Naive thymus-derived CD4-positive, alpha-beta T cell (primary cell): ENCODE measurements around the gene OR6B2. TPM values are rescaled to one million over a fixed set of nuclear protein-coding genes. Genes with fewer than 3 reads are reported as not detected.

ENCODE experiments used
- ATAC-seq: fragments of 150-1000 bp; cut with Tn5 transposase; 2 replicates; pipeline ENCODE4 v1.10.0; 2021; ENCODE audit warnings: mild to moderate bottlenecking, moderate library complexity
- CTCF ChIA-PET: fragments of 350-600 bp; sonication (Branson Sonifier 250); formaldehyde crosslinking; loops from one replicate; lab custom pipeline; 2021; ENCODE audit warnings: antibody characterized with exemption; lab: Charles Lee
- POLR2A ChIA-PET: fragments of 350-600 bp; sonication (Branson Sonifier 250); formaldehyde crosslinking; loops from one replicate; lab custom pipeline; 2021; ENCODE audit warnings: antibody characterized with exemption, inconsistent platforms; lab: Charles Lee
- DNase-seq, 9 donors: peaks; one replicate each; pipeline versions ENCODE4 v3.0.0 to v3.0.0-alpha.2; 2020 to 2022; ENCODE audit warnings: mixed read lengths in 1 of 9
- H3K27ac ChIP-seq: one replicate; pipeline ENCODE4 v1.7.0; 2013; ENCODE audit warnings: mild to moderate bottlenecking, low read depth, low read length, moderate library complexity
- H3K27me3 ChIP-seq, 2 donors: one replicate each; pipeline ENCODE4 v1.7.0; 2013; ENCODE audit warnings: low read length in 2 of 2, mild to moderate bottlenecking in 2 of 2, moderate library complexity in 2 of 2; ENCODE audit not compliant: control insufficient read depth in 2 of 2, insufficient read depth in 2 of 2
- H3K36me3 ChIP-seq, 3 experiments: 1 replicate in 2 of 3; 2 replicates in 1 of 3; pipeline ENCODE4 v1.7.0; 2013; ENCODE audit warnings: low read length in 3 of 3, mild to moderate bottlenecking in 3 of 3, moderate library complexity in 1 of 3; ENCODE audit not compliant: insufficient read depth in 3 of 3, control insufficient read depth in 2 of 3
- H3K4me1 ChIP-seq, 2 donors: one replicate each; pipeline ENCODE4 v1.7.0; 2013; ENCODE audit warnings: low read length in 2 of 2, mild to moderate bottlenecking in 2 of 2, moderate library complexity in 1 of 2; ENCODE audit not compliant: control insufficient read depth in 2 of 2, insufficient read depth in 2 of 2
- H3K4me3 ChIP-seq: 2 replicates; pipeline ENCODE4 v1.7.0; 2013; ENCODE audit warnings: mild to moderate bottlenecking, low read length
- H3K9me3 ChIP-seq, 3 experiments: 1 replicate in 2 of 3; 2 replicates in 1 of 3; pipeline ENCODE4 v1.7.0; 2013; ENCODE audit warnings: low read length in 3 of 3; ENCODE audit not compliant: control insufficient read depth in 2 of 3
- H3K27ac Mint-ChIP-seq, 9 donors: one replicate each; pipeline ENCODE4 v1.8.0; 2020 to 2022; ENCODE audit warnings: mixed read lengths in 9 of 9, mild to moderate bottlenecking in 8 of 9, moderate library complexity in 5 of 9, inconsistent platforms in 2 of 9
- H3K27me3 Mint-ChIP-seq, 5 donors: one replicate each; pipeline ENCODE4 v1.8.0; 2021 to 2022; ENCODE audit warnings: mixed read lengths in 5 of 5, mild to moderate bottlenecking in 1 of 5
- H3K36me3 Mint-ChIP-seq, 5 donors: one replicate each; pipeline ENCODE4 v1.8.0; 2020 to 2022; ENCODE audit warnings: mixed read lengths in 5 of 5, mild to moderate bottlenecking in 3 of 5, inconsistent platforms in 1 of 5
- H3K4me1 Mint-ChIP-seq, 7 donors: one replicate each; pipeline ENCODE4 v1.8.0; 2020 to 2022; ENCODE audit warnings: mixed read lengths in 7 of 7, mild to moderate bottlenecking in 3 of 7, inconsistent platforms in 1 of 7
- H3K4me3 Mint-ChIP-seq, 10 donors: one replicate each; pipeline ENCODE4 v1.8.0; 2020 to 2022; ENCODE audit warnings: mild to moderate bottlenecking in 10 of 10, mixed read lengths in 10 of 10, moderate library complexity in 6 of 10, inconsistent platforms in 2 of 10
- H3K9me3 Mint-ChIP-seq, 11 donors: one replicate each; pipeline ENCODE4 v1.8.0; 2020 to 2022; ENCODE audit warnings: mixed read lengths in 11 of 11, mild to moderate bottlenecking in 4 of 11, inconsistent platforms in 1 of 11, moderate library complexity in 1 of 11
- intact Hi-C, 2 donors: fragments of 100-400 bp; cut with micrococcal nuclease; formaldehyde crosslinking; loops; one replicate each; pipeline ENCODE4 v1.15.1; 2023
- polyA plus RNA-seq, 2 donors: library from polyadenylated mRNA; unstranded; fragments of 300-500 nt; fragmentation: Illumina TruSeq; gene quantifications; one replicate each; pipeline ENCODE4 v1.2.3, GENCODE V29; 2021
- total RNA-seq, 6 experiments: library from RNA in 5 of 6; stranded (reverse) in 5 of 6; gene quantifications; 1 replicate in 5 of 6; 2 replicates in 1 of 6; pipeline ENCODE4 v1.2.3 and lab custom pipeline; 2021 to 2026

The OR6B2 gene
- total and polyA plus RNA-seq, 7 experiments from 2014 or later = not detected

DNA sequence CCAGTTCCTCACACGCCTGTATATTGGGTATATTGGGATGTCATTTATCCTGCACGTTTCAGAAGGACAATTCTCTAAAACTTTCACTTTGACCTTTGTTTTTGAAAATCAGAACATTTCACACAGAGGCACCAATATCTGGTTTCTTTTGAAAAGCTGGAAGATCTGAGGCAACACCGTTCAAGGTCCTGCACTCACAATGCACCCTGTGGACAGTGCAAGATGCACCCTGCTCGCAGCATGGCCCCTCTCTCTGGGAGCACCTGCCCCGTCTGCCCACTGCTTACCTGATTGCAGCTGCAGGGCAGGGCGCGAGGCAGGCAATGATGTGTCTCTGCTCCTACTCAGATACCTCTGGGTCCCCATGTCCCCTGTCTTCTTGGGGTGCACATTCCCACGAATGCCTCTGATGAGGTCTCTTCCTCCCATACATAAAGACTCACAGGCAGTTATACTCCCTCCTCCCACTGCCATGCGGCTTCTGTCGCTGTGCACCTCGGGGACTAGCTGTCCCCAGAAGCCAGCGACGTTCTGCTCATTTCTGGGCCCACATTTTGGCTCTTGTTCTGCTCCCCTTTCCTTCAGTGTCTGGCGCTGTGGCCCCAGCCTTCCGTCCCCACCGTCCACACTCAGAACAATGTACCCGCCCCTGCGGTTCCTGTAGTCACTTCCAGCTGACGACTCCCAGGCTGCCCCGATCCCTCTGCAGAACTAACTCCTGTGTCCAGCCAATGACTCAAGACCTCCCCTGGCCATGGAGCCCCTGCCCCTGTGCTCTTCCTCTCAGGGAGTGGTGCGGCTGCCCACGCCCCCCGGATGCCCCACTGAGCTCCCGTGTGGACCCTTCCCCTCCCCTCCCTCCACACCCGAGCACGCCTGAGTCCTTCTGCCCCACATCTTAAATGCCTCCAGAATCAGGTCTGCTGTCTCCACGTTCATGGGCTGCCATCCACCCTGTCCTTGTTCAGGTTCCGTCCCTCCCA lies 23.2 kb upstream of the OR6B2 start, which contains the start of gene OR6B3:
OR6B3 (minus strand) TSS at position 349 of the 983 bp plus-strand sequence.
- DNase-seq (no peak), ATAC-seq (no peak)
- no peaks in the 10 kb centered on the region for H3K4me1 ChIP-seq
- no peaks in the 10 kb centered on the region for H3K36me3 ChIP-seq
- intact Hi-C loops = no loop called here
- H3K27ac ChIP-seq = no peak within 1 kb of the TSS
- Mint-ChIP-seq H3K9me3 (no peaks in the 10 kb centered on the region), H3K27me3 (peaks cover 21 to 63% (median 54%) of the 10 kb centered on the region in 5 donors), H3K36me3 (no peaks in the 10 kb centered on the region), H3K4me3 (no peak within 1 kb of the TSS), H3K4me1 (no peaks in the 10 kb centered on the region), H3K27ac (peak within 1 kb of the TSS in 1 of 9 donors; percentile 27)
- POLR2A ChIA-PET = no interaction called here
- CTCF ChIA-PET = no interaction called here
- no peaks in the 10 kb centered on the region for H3K27me3 ChIP-seq
- no peaks in the 10 kb centered on the region for H3K9me3 ChIP-seq
- H3K4me3 ChIP-seq = no peak within 1 kb of the TSS

DNA sequence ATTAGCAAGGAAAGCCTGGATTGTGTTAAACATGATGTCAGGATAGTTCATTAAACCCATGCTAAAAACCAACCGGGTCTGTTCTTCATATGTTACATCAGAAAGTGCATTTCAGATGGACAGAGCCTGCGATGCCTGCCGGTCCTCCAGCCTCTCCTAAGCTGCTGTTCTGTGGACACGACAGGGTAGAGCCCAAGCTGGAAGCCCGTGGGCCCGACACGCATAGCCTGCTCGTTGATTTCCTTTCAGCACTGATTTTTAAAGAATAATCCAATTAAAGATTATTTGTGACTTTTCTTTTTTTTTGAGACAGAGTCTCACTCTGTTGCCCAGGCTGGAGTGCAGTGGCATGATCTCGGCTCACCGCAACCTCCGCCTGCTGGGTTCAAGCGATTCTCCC lies 22.3 kb upstream of the OR6B2 start:
- no peak overlapping the region for H3K27ac Mint-ChIP-seq
- ChIA-PET POLR2A (no interaction called here), CTCF (no interaction called here)
- H3K4me3 ChIP-seq = no peak overlapping the region
- H3K9me3 Mint-ChIP-seq = no peaks in the 10 kb centered on the region
- peaks cover 24 to 60% (median 56%) of the 10 kb centered on the region in 5 donors for H3K27me3 Mint-ChIP-seq
- no peak for DNase-seq
- H3K4me1 ChIP-seq = no peaks in the 10 kb centered on the region
- H3K27me3 ChIP-seq = no peaks in the 10 kb centered on the region
- no peaks in the 10 kb centered on the region for H3K4me1 Mint-ChIP-seq
- H3K9me3 ChIP-seq = no peaks in the 10 kb centered on the region
- H3K36me3 ChIP-seq = no peaks in the 10 kb centered on the region
- H3K27ac ChIP-seq = no peak overlapping the region
- intact Hi-C loops = no loop called here
- H3K36me3 Mint-ChIP-seq = no peaks in the 10 kb centered on the region
- ATAC-seq = no peak
- no peak overlapping the region for H3K4me3 Mint-ChIP-seq

DNA sequence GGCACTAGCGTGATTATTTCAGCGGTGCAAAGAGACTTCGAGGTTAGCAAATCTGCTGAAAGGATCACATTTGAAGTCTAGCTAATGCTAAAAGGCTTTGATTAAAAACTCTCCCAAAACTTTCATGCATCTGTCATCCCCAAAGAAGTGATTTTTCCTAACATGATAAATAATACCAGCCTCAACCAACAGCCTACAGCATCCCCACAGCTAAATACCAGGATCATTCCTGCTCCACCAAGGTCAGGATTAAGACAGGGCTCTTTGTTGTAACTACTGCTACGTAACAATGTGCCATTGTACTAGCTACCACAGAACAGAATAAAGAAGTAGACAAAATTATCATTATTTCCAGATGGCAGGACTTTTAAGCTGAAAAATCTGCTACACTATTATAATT lies 21.5 kb upstream of the OR6B2 start:
- Histone ChIP-seq H3K4me3 (no peak overlapping the region), H3K4me1 (no peaks in the 10 kb centered on the region), H3K36me3 (no peaks in the 10 kb centered on the region), H3K27ac (no peak overlapping the region), H3K27me3 (no peaks in the 10 kb centered on the region), H3K9me3 (no peaks in the 10 kb centered on the region)
- Mint-ChIP-seq H3K27me3 (peaks cover 26 to 61% (median 55%) of the 10 kb centered on the region in 5 donors), H3K27ac (no peak overlapping the region), H3K9me3 (no peaks in the 10 kb centered on the region), H3K36me3 (no peaks in the 10 kb centered on the region), H3K4me1 (no peaks in the 10 kb centered on the region), H3K4me3 (no peak overlapping the region)
- ChIA-PET POLR2A (no interaction called here), CTCF (interaction anchor here (1.7 kb wide), 1 partner anchor 92 kb away, joined by 6 read pairs; no protein-coding TSS in a partner anchor)
- ATAC-seq (no peak), DNase-seq (no peak)
- intact Hi-C loops = no loop called here

DNA sequence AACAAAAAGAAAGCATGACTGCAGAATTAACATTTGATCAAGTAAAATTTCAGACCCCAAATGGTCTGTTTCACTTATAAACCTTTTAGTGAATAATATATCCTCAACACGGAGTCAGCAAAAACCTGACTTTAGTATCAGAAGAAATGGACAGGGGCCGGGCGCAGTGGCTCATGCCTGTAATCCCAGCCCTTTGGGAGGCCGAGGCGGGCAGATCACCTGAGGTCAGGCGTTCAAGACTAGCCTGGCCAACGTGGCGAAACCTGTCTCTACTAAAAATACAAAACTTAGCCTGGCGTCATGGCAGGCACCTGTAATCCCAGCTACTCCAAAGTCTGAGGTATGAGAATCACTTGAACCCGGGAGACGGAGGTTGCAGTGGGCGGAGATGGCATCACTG lies 20.0 kb upstream of the OR6B2 start:
- Mint-ChIP-seq H3K27me3 (peaks cover 24 to 60% (median 54%) of the 10 kb centered on the region in 5 donors), H3K36me3 (no peaks in the 10 kb centered on the region), H3K9me3 (no peaks in the 10 kb centered on the region), H3K27ac (no peak overlapping the region), H3K4me3 (no peak overlapping the region), H3K4me1 (no peaks in the 10 kb centered on the region)
- ChIA-PET CTCF (no interaction called here), POLR2A (no interaction called here)
- no peaks in the 10 kb centered on the region for H3K4me1 ChIP-seq
- ATAC-seq (no peak), DNase-seq (no peak)
- intact Hi-C loops = no loop called here
- no peak overlapping the region for H3K4me3 ChIP-seq
- H3K27me3 ChIP-seq = no peaks in the 10 kb centered on the region
- no peaks in the 10 kb centered on the region for H3K36me3 ChIP-seq
- H3K9me3 ChIP-seq = no peaks in the 10 kb centered on the region
- no peak overlapping the region for H3K27ac ChIP-seq

DNA sequence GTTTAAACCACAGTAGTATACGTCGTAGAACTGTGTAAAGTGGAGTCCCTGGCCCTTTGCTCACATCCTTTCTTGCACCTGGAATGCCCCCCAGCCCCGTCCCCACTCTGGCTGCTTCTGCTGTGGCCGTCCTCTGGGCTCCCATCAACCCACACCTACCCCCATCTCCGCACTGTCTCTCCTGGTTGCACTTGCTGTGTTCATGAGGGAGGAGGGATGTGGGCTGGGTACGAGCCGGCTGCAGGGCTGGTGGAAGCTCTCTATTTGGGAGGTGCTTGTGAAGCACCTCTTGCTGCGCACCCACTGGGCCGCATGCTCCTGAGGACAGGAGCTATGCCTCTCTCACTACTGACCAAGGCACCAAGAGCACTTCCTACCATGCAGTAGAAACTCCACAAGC lies 18.0 kb upstream of the OR6B2 start:
- no peak overlapping the region for H3K4me3 ChIP-seq
- Mint-ChIP-seq H3K4me1 (no peaks in the 10 kb centered on the region), H3K9me3 (peaks cover 0 to 2% (median 0%) of the 10 kb centered on the region in 11 donors), H3K27ac (no peak overlapping the region), H3K4me3 (no peak overlapping the region), H3K27me3 (peaks cover 14 to 55% (median 50%) of the 10 kb centered on the region in 5 donors), H3K36me3 (no peaks in the 10 kb centered on the region)
- H3K4me1 ChIP-seq = no peaks in the 10 kb centered on the region
- no peak for ATAC-seq
- CTCF ChIA-PET = no interaction called here
- no peaks in the 10 kb centered on the region for H3K9me3 ChIP-seq
- no peak for DNase-seq
- H3K27ac ChIP-seq = no peak overlapping the region
- no peaks in the 10 kb centered on the region for H3K27me3 ChIP-seq
- H3K36me3 ChIP-seq = no peaks in the 10 kb centered on the region
- POLR2A ChIA-PET = no interaction called here
- intact Hi-C loops = no loop called here

DNA sequence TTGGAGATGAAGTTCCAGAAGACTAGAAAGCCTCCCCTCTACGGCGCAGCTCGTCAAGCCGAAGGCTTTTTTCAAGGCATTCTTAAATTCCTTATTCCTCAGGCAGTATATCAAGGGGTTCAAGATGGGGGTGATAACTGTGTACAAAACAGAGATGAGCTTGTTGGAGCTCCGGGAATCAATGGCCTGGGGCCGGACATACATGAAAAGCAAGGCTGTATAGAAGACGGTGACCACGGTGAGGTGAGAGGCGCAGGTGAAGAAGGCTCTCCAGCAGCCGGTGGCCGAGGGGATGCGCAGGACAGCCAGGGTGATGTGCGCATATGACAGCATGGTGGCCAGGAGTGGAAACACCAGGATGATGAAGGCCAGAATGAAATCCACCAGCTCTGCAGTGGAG lies 14.9 kb upstream of the OR6B2 start:
- no peak for DNase-seq
- no peak overlapping the region for H3K4me3 Mint-ChIP-seq
- Histone ChIP-seq H3K36me3 (no peaks in the 10 kb centered on the region), H3K27me3 (peaks cover 0 to 2% of the 10 kb centered on the region in 2 donors), H3K9me3 (no peaks in the 10 kb centered on the region), H3K27ac (no peak overlapping the region), H3K4me1 (no peaks in the 10 kb centered on the region), H3K4me3 (no peak overlapping the region)
- POLR2A ChIA-PET = no interaction called here
- no peak for ATAC-seq
- peaks cover 10 to 56% (median 44%) of the 10 kb centered on the region in 5 donors for H3K27me3 Mint-ChIP-seq
- intact Hi-C loops = no loop called here
- H3K27ac Mint-ChIP-seq = no peak overlapping the region
- no peaks in the 10 kb centered on the region for H3K4me1 Mint-ChIP-seq
- H3K9me3 Mint-ChIP-seq = peaks cover 0 to 2% (median 0%) of the 10 kb centered on the region in 11 donors
- CTCF ChIA-PET = interaction anchor here (0.6 kb wide), 1 partner anchor 328 kb away, joined by 4 read pairs; no protein-coding TSS in a partner anchor
- H3K36me3 Mint-ChIP-seq = no peaks in the 10 kb centered on the region
